GM13976 (cell line): Measurements from ENCODE around the gene CACNA2D3.

Source experiments
- DNase-seq: peaks from one replicate; pipeline ENCODE4 v3.0.0; 2012; ENCODE audit warnings: low spot score
- CTCF ChIP-seq: IDR thresholded peaks from 2 replicates; pipeline ENCODE4 v1.5.1; 2012; ENCODE audit warnings: borderline replicate concordance, mild to moderate bottlenecking; ENCODE audit not compliant: insufficient read depth; ENCODE audit errors: extremely low read depth, missing control alignments, control extremely low read depth
- in situ Hi-C: fragments of 300-500 bp; cut with MboI; formaldehyde crosslinking; loops from one replicate; pipeline ENCODE4 v1.12.0; 2022; ENCODE audit warnings: low sequenced_read_pairs, mixed read lengths, inconsistent platforms; ENCODE audit not compliant: unreplicated experiment

CACNA2D3 gene

GRCh38 chr3:54173371-54173770, 51.0 kb downstream of the CACNA2D3 start:
- no peak for TF ChIP-seq CTCF

GRCh38 chr3:54176106-54176505, 53.8 kb downstream of the CACNA2D3 start:
- no peak for DNase-seq
- in situ Hi-C loops: no loop called here
- TF ChIP-seq CTCF: no peak

More at GRCh38 chr3:54173371-54173770, 51.0 kb downstream of the CACNA2D3 start:
- in situ Hi-C loops: no loop called here
- DNase-seq: no peak

- in situ Hi-C loops: no loop called here
- DNase-seq: no peak
- TF ChIP-seq CTCF: no peak
These were observed 55.5 kb downstream of the CACNA2D3 start for GRCh38 chr3:54177816-54178215.

GRCh38 chr3:54178376-54178775, 56.0 kb downstream of the CACNA2D3 start:
- TF ChIP-seq CTCF: no peak
- in situ Hi-C loops: no loop called here
- DNase-seq: no peak

GRCh38 chr3:54180921-54181320, 58.6 kb downstream of the CACNA2D3 start:
- no peak for DNase-seq
- in situ Hi-C loops: no loop called here
- no peak for TF ChIP-seq CTCF

- no peak for TF ChIP-seq CTCF
- DNase-seq: no peak
- in situ Hi-C loops: no loop called here
These were observed 59.9 kb downstream of the CACNA2D3 start for GRCh38 chr3:54182242-54182641.

GRCh38 chr3:54185740-54186139, 63.4 kb downstream of the CACNA2D3 start:
- TF ChIP-seq CTCF: no peak
- in situ Hi-C loops: no loop called here
- DNase-seq: no peak
